Neural progenitor cell (in vitro differentiated cells): ENCODE data around the gene ENOX2. TPM values are rescaled to one million over a fixed set of nuclear protein-coding genes. Genes with fewer than 3 reads are reported as not detected.

Experiments
- DNase-seq: peaks from one replicate; pipeline ENCODE4 v3.0.0-alpha.2; 2016; ENCODE audit warnings: low spot score
- H2AFZ ChIP-seq: fragments of 200-600 bp; sonication (generic); replicated peaks from 2 replicates; pipeline ENCODE4 v1.6.1; 2016; ENCODE audit warnings: antibody characterized with exemption
- H3F3A ChIP-seq: fragments of 200-600 bp; sonication (generic); 2 replicates; pipeline ENCODE4 v1.6.1; 2016; ENCODE audit warnings: antibody characterized with exemption, low read depth
- H3K27ac ChIP-seq: fragments of 200-600 bp; sonication (generic); 2 replicates; pipeline ENCODE4 v1.5.1; 2016; ENCODE audit warnings: mild to moderate bottlenecking
- H3K27me3 ChIP-seq: fragments of 200-600 bp; sonication (generic); 2 replicates; pipeline ENCODE4 v1.6.1; 2016; ENCODE audit warnings: mild to moderate bottlenecking, moderate library complexity
- H3K36me3 ChIP-seq: fragments of 200-600 bp; sonication (generic); 2 replicates; pipeline ENCODE4 v1.5.1; 2016
- H3K4me1 ChIP-seq: fragments of 200-600 bp; sonication (generic); 2 replicates; pipeline ENCODE4 v1.6.1; 2016; ENCODE audit warnings: mixed run types
- H3K4me2 ChIP-seq: fragments of 200-600 bp; sonication (generic); 2 replicates; pipeline ENCODE4 v1.6.1; 2016
- H3K4me3 ChIP-seq: fragments of 200-600 bp; sonication (generic); 2 replicates; pipeline ENCODE4 v1.5.1; 2016
- H3K79me2 ChIP-seq: fragments of 200-600 bp; sonication (generic); 2 replicates; pipeline ENCODE4 v1.6.1; 2016; ENCODE audit warnings: low read depth
- H3K9ac ChIP-seq: fragments of 200-600 bp; sonication (generic); 2 replicates; pipeline ENCODE4 v1.6.1; 2016
- H3K9me3 ChIP-seq: fragments of 200-600 bp; sonication (generic); 2 replicates; pipeline ENCODE4 v1.5.1; 2016; ENCODE audit warnings: low read depth
- H4K20me1 ChIP-seq: fragments of 200-600 bp; sonication (generic); 2 replicates; pipeline ENCODE4 v1.6.1; 2016; ENCODE audit warnings: low read depth
- H3K27ac Mint-ChIP-seq: 3 replicates; pipeline ENCODE4 v1.8.0; 2021; ENCODE audit warnings: mixed read lengths
- H3K27me3 Mint-ChIP-seq: 2 replicates; pipeline ENCODE4 v1.8.0; 2022; ENCODE audit warnings: low read depth, mild to moderate bottlenecking, inconsistent platforms, moderate library complexity, mixed read lengths; ENCODE audit not compliant: insufficient read depth
- H3K36me3 Mint-ChIP-seq: 3 replicates; pipeline ENCODE4 v1.8.0; 2021; ENCODE audit warnings: mixed read lengths
- H3K4me1 Mint-ChIP-seq: 3 replicates; pipeline ENCODE4 v1.8.0; 2021; ENCODE audit warnings: mixed read lengths
- H3K4me3 Mint-ChIP-seq: 3 replicates; pipeline ENCODE4 v1.8.0; 2021; ENCODE audit warnings: mild to moderate bottlenecking, moderate library complexity, mixed read lengths
- H3K9me3 Mint-ChIP-seq: 3 replicates; pipeline ENCODE4 v1.8.0; 2020; ENCODE audit warnings: mixed read lengths
- CTCF ChIP-seq: fragments of 200-600 bp; sonication (generic); IDR thresholded peaks from 2 replicates; pipeline ENCODE4 v1.5.1; 2017; ENCODE audit warnings: antibody characterized with exemption, mild to moderate bottlenecking
- EZH2 ChIP-seq: fragments of 200-600 bp; sonication (generic); IDR thresholded peaks from 2 replicates; pipeline ENCODE4 v1.6.1; 2017; ENCODE audit warnings: antibody characterized with exemption, mild to moderate bottlenecking, moderate library complexity
- EZH2phosphoT487 ChIP-seq: fragments of 200-600 bp; sonication (generic); IDR thresholded peaks from 2 replicates; pipeline ENCODE4 v1.6.1; 2017; ENCODE audit warnings: antibody characterized with exemption
- total RNA-seq: library from RNA; depleted of rRNA; stranded (reverse); fragments of >200 nt; gene quantifications from 2 replicates; pipeline ENCODE4 v1.2.3, GENCODE V29; 2015; ENCODE audit warnings: low replicate concordance

The ENOX2 gene
- total RNA-seq, 1 donor from 2014 or later, result 12.5 TPM

- Mint-ChIP-seq H3K4me3 (no peak overlapping the region), H3K36me3 (peaks cover 1% of the 10 kb centered on the region)
Measured at GRCh38 chrX:130879869-130880268, 23.1 kb downstream of the ENOX2 start.

GRCh38 chrX:130878350-130879341 lies 24.4 kb downstream of the ENOX2 start:
- Histone ChIP-seq H3K36me3 (no peaks in the 10 kb centered on the region), H3K9me3 (peaks cover 5% of the 10 kb centered on the region), H3K9ac (no peak overlapping the region), H3K27me3 (no peaks in the 10 kb centered on the region), H4K20me1 (no peaks in the 10 kb centered on the region), H3K79me2 (no peaks in the 10 kb centered on the region), H3F3A (no peaks in the 10 kb centered on the region), H3K4me3 (no peak overlapping the region), H2AFZ (no peak overlapping the region), H3K4me2 (no peak overlapping the region), H3K4me1 (peaks cover 6% of the 10 kb centered on the region), H3K27ac (no peak overlapping the region)
- peaks cover 11% of the 10 kb centered on the region for H3K4me1 Mint-ChIP-seq
- H3K27me3 Mint-ChIP-seq, result peaks cover 4% of the 10 kb centered on the region
- peaks cover 5% of the 10 kb centered on the region for H3K9me3 Mint-ChIP-seq
- no peak for TF ChIP-seq CTCF
- no peak for TF ChIP-seq EZH2phosphoT487
- no peak for TF ChIP-seq EZH2
- no peak overlapping the region for H3K4me3 Mint-ChIP-seq
- DNase-seq, result no peak
- no peak overlapping the region for H3K27ac Mint-ChIP-seq
- peaks cover 4% of the 10 kb centered on the region for H3K36me3 Mint-ChIP-seq

More at GRCh38 chrX:130879869-130880268, 23.1 kb downstream of the ENOX2 start:
- H3K27me3 ChIP-seq, result no peaks in the 10 kb centered on the region
- H3K4me1 ChIP-seq, result peaks cover 6% of the 10 kb centered on the region
- H3K4me2 ChIP-seq, result no peak overlapping the region
- no peak for DNase-seq
- Mint-ChIP-seq H3K27me3 (no peaks in the 10 kb centered on the region), H3K9me3 (no peaks in the 10 kb centered on the region), H3K4me1 (peaks cover 11% of the 10 kb centered on the region), H3K27ac (peak overlapping the region; percentile 3)
- no peaks in the 10 kb centered on the region for H3K79me2 ChIP-seq
- H3K36me3 ChIP-seq, result no peaks in the 10 kb centered on the region
- no peak for TF ChIP-seq EZH2phosphoT487
- TF ChIP-seq EZH2, result no peak
- TF ChIP-seq CTCF, result no peak
- no peak overlapping the region for H3K9ac ChIP-seq
- H3K9me3 ChIP-seq, result peaks cover 5% of the 10 kb centered on the region
- peak overlapping the region; percentile 54 for H2AFZ ChIP-seq
- no peaks in the 10 kb centered on the region for H3F3A ChIP-seq
- H3K27ac ChIP-seq, result no peak overlapping the region
- H4K20me1 ChIP-seq, result no peaks in the 10 kb centered on the region
- H3K4me3 ChIP-seq, result no peak overlapping the region

GRCh38 chrX:130877892-130878341 lies 25.1 kb downstream of the ENOX2 start:
- peaks cover 6% of the 10 kb centered on the region for H3K4me1 ChIP-seq
- H3K9ac ChIP-seq, result no peak overlapping the region
- peaks cover 5% of the 10 kb centered on the region for H3K9me3 ChIP-seq
- Mint-ChIP-seq H3K9me3 (peaks cover 11% of the 10 kb centered on the region), H3K27ac (no peak overlapping the region), H3K36me3 (peaks cover 4% of the 10 kb centered on the region), H3K27me3 (peaks cover 6% of the 10 kb centered on the region), H3K4me3 (no peak overlapping the region), H3K4me1 (peaks cover 11% of the 10 kb centered on the region)
- H3K27me3 ChIP-seq, result no peaks in the 10 kb centered on the region
- no peak for DNase-seq
- TF ChIP-seq CTCF (no peak), EZH2 (no peak), EZH2phosphoT487 (no peak)
- no peaks in the 10 kb centered on the region for H4K20me1 ChIP-seq
- no peak overlapping the region for H3K4me3 ChIP-seq
- no peak overlapping the region for H3K4me2 ChIP-seq
- no peaks in the 10 kb centered on the region for H3K36me3 ChIP-seq
- no peak overlapping the region for H2AFZ ChIP-seq
- H3K79me2 ChIP-seq, result no peaks in the 10 kb centered on the region
- no peak overlapping the region for H3K27ac ChIP-seq
- no peaks in the 10 kb centered on the region for H3F3A ChIP-seq
